GM15510 (cell line): Measurements from ENCODE around the gene EPG5.

Experiments
- POLR2A ChIP-seq: IDR thresholded peaks from 3 replicates; pipeline ENCODE4 v1.6.1; 2011; ENCODE audit warnings: borderline replicate concordance; ENCODE audit not compliant: insufficient read length; ENCODE audit errors: extremely low read depth

EPG5 gene

DNA sequence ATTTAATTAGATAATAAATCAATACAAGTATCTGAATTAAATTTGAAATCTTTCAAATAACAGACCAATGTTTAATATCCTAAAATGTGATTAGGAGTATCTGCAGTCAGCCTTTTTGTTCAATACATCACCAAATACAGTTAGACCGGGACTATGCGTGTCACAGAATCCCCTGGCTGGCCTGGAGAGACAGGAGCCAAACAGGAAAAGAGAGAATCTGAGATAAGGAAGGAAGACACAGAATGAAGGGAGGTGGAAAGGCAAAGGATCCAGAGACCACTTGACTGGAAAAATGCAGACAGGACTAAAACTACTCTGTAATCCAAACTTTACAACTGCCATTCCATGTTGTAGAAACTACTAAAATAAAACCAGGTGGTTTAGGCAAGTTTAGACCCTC is 75.3 kb downstream of the EPG5 start:
- no peak for TF ChIP-seq POLR2A

DNA sequence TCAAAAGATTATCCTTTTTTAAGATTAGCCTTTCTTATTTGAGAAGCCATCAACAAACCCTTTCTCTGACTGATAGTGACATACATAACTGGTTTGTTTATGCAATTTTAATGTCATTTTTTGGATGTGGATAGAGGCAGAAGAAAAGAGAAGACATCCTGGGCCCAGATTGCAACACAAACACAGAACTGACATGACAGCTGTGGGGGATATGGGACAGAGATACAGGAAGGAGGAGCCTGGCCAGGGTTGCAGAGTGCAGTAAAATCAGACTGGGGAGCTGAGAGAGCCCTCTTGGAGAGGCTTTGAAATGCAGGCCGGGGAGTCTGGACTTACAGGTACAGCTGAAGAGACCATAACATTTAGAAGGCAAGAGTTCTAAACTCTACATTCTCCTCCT is 76.5 kb downstream of the EPG5 start:
- TF ChIP-seq POLR2A, result no peak

DNA sequence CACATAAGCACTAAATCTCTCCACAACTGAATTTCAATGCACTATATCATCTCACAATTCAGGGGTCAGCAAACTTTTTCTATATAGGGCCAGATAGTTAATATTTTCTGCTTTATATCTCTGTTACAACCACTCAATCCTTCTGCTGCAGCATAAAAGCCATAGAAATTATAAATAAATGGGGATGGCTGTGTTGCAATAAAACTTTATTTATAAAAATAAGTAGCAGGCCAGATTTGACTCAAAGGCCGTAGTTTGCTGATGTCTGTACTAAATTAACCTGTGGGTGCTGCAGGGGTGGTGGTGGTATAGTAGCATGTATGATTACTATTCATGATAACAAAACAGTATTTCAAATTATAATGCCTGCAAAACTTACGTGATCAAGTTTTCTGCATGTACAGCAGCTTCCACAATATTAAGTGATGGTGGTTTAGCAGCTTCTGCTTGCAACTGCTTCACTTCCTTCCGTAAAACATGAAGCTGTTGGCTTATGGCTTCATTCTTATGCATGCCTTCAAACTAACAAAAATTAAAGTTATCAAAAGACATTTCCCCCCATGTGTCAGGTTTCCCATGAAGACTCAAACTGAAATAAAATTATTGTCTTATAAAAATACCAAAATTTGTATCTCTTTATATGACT is 77.6 kb downstream of the EPG5 start:
- no peak for TF ChIP-seq POLR2A

DNA sequence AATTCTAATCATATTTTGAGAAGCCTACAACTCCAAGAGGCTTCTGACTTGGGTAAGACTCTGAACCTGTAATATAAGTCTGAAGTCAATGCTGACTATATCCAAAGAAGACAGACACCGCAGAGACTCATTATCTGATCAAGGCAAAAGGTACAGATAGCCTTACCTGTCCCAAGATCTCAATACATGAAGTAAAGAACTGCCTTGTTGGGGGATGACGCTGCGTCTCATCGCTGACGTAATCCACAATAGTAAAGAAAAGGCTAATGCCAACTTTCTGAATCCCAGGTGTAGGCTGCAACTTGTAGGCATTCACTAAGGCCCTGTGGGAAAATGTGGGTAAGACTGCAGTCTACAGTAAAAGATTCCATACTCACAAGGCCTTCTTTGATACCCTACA is 79.5 kb downstream of the EPG5 start:
- TF ChIP-seq POLR2A, result no peak

DNA sequence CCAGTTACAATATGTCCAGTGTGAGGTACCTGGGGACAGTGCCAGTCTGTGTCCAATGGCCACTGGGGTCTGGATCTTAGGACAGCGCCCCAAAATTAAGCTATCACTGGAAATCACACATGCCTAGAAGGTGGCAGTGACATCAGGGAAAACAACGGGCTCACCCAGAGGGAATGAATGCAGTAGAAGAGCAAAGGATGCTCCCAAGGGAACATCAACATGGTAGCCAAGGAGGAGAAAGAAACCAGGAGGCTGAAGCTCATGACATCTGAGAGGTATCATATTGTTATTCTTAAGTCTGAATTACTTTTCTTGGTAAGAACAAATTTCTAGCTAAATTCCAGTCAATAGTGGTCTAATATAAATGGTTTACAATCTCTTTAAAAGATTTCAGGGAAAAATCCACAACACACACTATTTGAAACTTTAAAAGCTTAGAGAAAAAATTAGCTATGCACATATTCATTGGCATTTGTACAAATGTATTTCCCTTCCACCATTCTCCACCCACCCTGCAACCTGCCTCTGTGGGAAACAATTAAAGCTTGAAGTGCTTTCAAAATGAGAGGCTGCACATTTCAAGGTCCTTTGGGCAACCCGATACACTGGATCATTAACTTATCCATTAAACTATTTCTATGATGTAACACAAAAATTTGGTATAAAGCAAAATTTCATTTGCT is 86.1 kb downstream of the EPG5 start:
- TF ChIP-seq POLR2A, result no peak

DNA sequence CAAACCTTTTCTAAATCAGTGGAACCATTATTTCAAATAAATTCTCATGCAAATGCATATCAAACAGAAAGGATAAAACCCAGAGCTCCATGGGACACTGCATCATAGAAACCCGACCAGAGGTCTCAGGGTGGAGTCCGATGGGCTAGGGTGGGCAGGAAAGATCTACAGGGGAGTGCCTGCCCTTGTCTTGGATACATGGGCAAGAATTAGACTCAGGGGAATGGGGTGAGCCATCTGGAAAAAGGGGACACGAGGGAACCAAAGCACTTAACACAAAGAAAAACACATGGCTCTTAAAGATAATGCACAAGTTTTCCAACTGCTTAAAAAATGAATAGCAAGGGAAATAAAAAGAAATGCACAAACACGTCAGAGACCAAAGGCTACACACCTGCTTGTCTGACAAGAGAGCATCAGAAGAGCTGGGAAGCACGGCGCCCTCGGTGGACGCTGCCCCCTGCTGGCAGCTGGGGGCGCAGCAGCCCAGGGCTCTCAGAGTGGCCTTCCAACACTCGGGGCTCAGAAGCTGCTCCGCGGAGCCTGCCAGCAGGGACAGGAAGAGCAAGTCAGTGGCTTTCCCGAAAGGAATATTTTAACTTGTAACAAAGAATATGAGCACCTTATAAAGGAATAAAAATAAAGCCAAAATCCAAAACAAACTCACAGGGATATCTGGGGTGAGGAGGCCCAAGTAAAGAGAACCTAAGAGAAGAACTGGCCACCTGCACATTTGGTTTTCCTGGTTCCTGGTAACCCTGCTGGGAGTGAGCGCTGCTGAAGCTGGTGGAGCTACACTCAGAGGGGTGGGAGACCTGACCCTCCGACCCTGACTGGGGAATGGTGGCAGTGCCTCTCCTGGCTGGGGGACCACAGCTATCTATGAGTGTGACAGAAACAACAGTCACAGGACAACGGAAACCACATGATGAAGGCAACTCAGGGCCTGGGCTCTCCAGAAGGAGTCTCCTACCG is 87.2 kb downstream of the EPG5 start:
- no peak for TF ChIP-seq POLR2A

DNA sequence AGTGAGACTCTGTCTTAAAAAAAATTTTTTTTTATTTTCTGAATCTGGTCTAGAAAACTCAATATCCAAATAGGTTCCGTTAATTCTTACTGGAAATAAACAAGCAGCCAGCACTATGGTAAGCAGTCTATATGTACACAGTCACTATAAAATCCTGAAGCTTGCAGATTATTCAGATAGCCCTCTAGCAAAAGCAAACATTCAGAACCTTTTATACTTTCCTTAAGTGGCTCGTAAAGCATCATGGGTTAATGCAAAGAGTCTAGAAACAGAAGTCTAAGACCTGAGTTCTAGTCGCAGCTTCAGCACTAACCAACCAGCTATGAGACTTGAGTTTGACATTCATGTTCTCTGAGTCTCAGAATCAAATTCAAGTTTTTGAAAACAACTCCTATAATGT is 89.7 kb downstream of the EPG5 start:
- TF ChIP-seq POLR2A, result no peak

DNA sequence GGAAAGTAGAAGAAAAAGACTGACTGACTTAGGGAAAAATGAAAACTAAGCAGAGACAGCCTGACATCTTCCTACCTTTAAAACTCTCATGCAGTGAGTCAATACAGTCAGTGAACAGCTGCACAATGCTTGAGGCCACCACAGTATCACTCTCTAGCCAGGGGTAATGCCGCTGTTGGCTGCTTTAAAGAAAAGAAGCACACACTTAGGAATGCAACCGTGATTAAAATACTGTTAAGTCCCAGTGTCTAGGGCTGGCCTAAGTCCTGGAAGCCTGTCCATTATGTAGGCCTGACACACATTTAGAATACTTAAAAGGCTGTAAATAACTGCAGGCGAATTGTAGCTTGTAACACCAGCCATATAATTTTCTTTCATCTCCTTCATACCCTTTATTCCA is 91.0 kb downstream of the EPG5 start:
- no peak for TF ChIP-seq POLR2A

DNA sequence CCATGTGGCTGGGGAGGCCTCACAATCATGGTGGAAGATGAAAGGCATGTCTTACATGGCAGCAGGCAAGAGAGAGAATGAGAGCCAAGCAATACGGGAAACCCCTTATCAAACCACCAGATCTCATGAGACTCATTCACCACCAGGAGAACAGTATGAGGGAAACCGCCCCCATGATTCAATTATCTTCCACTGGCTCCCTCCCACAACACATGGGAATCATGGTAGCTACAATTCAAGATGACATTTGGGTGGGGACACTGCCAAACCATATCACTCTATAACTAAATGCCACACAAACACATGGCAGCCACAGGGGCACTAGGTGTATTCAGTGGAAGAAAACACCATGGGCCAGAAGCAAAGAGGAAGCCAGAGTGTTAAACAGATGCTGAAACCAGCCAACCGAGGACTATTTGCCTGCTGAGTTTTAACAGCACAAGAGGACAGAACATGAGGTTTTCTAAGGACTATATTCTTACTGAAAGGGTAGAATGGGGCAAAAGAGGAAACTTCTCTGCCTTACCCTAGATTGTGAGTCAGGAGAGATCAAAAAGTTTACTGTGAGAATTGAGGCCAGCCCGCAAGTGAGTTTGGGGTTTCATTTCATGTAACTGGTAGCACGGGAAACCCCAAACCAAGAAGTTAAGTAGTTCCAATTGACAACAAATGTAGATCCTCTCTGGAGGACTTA is 92.5 kb downstream of the EPG5 start:
- no peak for TF ChIP-seq POLR2A

DNA sequence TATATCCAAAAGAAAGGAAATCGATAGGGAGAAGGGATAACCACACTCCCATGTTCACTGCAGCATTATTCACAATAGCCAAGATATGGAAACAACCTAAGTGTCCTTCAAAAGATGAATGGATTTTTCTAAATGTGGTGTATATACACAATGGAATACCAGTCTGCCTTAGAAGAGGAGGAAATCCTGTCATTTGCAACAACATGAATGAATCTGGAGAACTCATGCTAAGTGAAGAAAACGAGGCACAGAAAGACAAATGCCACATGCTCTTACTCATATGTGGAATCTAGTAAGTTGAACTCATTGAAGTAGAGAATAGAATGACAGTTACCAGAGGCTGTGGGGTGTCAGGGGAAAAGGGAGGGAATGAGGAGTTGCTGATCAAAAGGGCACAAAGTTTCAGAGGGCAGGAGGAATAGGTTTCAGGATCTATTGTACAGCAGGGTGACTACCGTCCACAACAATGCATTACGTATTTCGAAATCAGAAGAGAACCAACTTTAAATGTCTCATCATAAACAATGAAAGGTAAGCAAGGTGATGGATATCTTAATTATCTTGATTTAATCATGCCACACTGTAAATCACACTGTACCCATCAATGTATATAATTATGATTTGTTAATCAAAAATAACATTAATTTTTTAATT is 95.6 kb downstream of the EPG5 start:
- no peak for TF ChIP-seq POLR2A

DNA sequence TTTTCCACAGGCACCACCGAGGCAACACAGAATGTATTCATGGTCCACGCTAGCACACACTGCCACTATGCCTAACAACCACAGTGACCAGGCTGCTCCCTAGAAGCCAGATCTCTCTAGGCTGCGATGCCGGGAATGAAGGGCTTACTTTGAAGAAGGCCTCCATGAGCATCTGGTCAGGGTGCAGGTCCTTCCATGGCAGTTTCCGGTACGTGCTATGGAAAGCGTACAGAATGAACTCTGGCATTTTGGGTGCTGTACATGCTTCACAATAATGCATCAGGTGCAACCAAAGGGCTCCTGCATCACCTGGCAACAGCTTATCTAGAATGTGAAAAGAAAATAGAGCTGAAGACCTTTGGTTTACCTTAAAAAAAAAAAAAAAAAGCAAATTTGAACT is 96.7 kb downstream of the EPG5 start:
- no peak for TF ChIP-seq POLR2A

DNA sequence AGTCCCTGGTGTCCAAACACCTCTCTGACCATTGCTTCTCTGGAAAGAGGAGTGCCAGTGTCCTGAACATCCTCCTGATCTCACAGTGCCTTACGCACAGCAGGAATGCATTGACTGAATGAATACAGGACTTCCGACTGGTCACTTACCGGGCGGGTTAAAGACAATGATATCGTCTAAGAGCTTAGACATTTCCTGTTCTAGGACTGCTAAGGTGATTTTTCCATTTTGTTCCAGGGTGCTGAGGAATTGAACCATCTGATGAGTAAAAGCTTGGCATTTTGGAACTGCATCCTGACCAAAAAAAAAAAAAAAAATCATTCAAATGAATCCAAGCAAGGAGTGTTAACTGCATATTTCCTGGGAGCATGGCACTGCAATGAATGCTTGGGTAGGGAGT is 101.7 kb downstream of the EPG5 start:
- no peak for TF ChIP-seq POLR2A

DNA sequence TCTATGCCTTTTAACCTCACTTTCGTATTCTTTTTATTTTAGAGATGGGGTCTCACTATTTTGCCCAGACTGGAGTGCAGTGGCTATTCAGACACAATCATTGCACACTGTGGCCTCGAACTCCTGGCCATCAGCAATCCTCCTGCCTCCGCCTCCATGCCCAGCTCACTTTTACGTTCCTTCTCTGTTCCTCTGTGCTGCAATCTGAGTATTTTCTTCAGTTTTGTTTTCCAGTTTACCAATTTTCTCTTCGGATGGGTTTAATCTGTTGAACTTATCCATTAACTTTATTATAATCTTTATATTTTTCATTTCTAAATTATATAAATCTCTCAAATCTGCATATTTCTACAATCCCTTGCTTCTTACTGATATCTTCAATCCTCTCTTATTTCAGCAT is 103.0 kb downstream of the EPG5 start:
- no peak for TF ChIP-seq POLR2A

DNA sequence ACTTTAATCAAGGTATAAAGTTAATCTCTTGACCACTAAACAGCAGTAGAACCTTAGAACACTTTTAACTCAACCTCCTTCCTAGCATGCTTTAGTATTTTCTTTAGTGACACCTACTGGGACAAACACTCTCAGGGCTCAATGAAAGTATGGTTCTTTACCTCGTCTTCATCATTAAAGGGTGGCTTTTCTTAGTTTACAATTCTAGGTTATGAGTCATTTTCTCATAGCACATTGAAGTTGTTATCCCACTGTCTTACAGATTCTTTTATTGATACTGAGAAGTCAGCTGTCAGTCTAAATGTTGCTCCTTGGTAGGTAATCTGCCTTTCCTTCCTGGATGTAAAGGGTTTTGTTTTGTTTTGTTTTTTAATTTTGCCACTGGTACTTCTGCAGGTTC is 103.7 kb downstream of the EPG5 start:
- no peak for TF ChIP-seq POLR2A
